ENCODE measurements around the gene LMO7.
A peak's percentile ranks its signal among the peaks of the same experiment; 100 is the strongest.

LMO7 gene

DNA sequence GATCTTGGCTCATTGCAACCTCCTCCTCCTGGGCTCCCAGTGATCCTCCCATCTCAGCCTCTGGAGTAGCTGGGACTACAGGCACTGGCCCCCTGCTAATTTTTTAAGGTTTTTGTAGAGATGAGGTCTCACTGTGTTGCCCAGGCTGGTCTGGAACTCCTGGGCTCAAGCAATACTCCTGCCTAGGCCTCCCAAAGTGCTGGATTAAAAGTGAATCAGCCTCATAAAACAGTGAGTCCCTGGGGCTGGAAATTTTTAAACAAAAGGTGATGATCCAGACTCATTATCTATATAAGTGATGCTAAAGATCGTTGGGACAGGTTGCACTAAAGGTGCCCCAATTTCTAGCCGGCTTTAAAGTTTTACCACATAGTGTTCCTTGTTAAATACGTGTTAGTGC lies 112.7 kb downstream of the LMO7 start:
- no peak for FAIRE-seq

DNA sequence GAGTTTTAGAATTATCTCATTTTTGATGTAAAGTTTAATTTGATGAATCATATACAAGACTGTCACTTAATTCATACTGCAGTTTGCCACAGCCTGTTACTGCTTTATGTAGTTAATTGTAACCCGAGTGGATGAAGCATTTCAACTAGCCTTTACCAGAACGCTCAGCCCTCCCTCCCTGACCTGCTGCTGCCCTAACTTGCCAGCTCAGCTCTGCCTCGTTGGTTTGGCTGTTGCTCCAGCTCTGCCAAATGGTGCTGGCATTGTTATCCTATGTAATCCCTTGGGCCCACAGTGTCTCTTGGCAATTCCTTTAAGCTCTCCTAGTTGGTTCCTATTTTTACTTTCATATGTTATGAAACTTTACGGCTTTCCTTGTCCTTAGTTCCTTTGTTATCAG lies 113.3 kb downstream of the LMO7 start:
- FAIRE-seq = no peak

DNA sequence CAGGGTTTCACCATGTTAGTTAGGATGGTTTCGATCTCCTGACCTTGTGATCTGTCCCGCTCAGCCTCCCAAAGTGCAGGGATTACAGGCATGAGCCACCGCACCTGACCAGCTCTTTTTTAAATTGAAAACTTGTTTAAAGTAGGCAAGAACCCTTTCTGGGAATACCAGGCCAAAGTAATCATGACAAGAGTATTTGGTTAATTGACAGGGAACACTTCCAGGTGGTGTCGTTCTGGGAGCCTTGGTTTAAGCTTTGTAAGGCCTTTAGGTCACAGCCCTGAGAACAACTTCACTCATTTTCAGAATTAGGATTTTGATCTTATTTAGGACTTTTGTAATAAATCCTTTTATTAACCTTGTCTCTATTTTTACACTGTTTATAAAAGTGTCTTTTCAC lies 115.2 kb downstream of the LMO7 start:
- no peak for FAIRE-seq

GRCh38 chr13:75752826-75753225 lies 116.7 kb downstream of the LMO7 start:
- no peak for FAIRE-seq

- no peak for FAIRE-seq
These were observed 118.8 kb downstream of the LMO7 start for GRCh38 chr13:75754936-75755335.

- FAIRE-seq = no peak
These were observed 121.2 kb downstream of the LMO7 start for GRCh38 chr13:75757336-75757735.

- FAIRE-seq = no peak
These were observed 123.4 kb downstream of the LMO7 start for GRCh38 chr13:75759531-75759930.

- FAIRE-seq = peak; percentile 97
These were observed 124.2 kb downstream of the LMO7 start for GRCh38 chr13:75760131-75761021.

GRCh38 chr13:75761369-75761768 lies 125.2 kb downstream of the LMO7 start:
- FAIRE-seq = peak; percentile 87

DNA sequence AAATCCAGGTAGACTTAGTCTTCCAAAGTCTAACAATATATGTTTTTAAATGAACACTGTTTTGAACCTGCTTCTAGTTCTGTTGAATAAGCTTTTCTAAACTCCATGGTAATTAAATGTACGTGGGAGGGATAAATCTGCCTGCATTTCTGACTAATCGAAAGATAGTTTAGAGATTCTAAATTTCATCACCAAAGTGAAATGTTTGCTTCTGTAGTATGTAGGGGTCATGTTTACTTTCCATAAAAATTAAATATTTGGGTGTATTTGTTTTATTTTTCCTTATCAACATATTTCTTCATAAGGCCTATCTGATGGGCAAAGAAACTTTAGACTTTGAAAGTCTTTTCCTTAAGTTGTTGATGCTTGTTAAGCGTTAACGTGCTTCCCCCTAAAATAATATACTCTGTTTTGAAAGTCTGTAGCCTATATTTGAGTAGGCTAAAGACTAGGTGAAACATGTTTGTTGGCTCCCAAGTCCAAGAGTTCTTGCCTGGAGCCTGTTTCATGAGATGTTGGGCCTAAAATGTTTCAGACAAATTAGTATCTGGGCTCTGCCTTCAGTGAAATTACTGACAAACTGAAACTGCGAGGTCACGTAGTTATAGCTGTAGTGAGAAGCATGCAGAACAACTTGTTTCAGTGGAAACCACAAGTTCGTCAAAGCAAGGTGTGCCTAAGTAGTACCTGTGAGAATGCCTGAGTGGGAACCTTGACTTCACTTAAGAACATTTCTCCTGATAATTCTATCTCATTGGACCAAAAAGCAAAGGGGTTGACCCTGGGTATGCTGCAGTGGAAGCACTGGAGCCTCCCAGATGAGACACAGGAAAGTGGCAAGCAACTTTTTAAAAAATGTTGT lies 126.2 kb downstream of the LMO7 start:
- FAIRE-seq = peak; percentile 70

DNA sequence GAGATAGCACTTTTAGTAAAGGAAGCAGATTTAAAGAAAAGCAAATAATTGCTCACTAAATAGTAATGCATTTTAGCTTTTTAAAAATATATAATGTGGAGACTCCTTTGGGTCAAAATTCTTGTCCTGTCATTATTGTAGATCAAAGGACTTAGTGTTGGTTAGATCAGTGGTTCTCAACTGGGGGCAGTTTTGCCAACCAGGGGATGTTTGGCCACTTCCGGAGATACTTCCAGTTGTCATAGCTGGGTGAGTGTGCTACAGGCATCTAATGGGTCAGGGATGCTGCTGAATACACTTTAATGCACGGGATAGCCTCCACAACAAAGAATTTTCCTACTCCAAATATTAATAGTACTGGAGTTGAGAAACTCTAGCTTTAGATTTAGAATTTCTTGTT lies 126.8 kb downstream of the LMO7 start:
- peak; percentile 27 for FAIRE-seq

DNA sequence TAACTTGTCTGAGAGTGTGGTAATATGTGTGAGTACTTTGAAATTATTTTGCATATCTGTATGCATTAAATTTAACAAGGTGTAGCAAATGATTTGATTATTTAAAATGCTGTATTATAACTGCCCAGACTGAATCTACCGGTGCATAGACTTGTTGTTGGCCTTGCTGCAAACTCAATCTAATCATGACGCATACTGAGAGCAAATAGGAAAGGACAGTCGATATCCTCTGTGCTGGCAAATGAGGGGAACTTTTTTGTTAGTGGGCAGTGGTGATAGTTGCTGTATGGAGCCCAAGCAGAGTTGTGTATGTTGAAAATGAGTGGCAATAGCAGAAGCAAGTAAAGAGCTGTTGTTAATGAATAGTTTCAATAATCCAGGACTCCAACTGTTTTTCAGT lies 127.4 kb downstream of the LMO7 start:
- peak; percentile 30 for FAIRE-seq

DNA sequence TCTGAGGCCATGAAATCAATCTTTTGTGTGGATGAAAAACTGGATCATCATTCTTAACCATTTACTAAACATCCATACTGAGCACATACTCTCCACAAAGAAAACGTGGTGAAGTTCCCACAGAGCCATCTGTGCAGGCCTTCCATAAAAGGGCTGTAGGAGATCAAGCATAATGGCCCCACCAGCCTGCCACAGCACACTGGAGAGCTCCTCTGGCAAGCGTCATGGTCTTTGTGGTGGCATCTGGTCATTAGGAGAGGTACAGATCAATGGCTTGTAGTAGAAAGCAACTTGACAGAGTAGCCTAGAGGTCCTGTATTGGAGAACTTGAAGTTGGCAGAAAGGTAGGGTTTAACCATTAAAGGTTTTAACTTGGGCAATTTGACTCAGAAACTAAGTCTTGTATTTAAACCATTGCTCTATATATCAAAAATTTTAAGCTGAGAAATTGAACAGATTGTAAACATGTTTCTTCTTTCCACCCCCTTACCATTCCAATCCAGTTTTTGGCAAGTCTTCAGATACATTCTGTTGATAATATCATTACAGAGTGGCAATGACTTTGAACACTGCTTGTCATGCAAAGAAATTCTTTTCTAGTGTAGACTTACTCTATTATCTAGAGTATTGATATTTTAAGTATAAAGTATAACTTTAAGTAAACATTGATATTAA lies 128.3 kb downstream of the LMO7 start:
- FAIRE-seq = no peak

DNA sequence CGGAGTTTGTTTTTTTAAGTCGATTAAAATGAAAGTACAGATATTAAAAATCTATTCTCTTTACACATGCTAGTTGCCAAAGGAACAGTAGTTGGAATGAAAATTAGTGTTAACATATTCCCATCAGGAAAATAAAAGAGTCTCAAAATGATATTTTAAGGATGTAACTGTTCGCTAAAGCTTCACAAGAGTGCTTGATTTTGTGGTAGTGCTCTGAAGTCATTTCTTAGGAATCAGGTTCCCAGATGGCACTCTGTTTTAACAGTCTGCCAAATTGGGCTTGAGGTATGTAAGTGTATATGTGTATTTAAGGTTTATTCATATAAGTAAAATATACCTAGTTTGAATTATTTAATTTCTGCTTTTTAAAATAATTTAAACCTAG lies 128.8 kb downstream of the LMO7 start:
- FAIRE-seq = peak; percentile 38

- no peak for FAIRE-seq
These were observed 130.5 kb downstream of the LMO7 start for GRCh38 chr13:75766636-75767035.

DNA sequence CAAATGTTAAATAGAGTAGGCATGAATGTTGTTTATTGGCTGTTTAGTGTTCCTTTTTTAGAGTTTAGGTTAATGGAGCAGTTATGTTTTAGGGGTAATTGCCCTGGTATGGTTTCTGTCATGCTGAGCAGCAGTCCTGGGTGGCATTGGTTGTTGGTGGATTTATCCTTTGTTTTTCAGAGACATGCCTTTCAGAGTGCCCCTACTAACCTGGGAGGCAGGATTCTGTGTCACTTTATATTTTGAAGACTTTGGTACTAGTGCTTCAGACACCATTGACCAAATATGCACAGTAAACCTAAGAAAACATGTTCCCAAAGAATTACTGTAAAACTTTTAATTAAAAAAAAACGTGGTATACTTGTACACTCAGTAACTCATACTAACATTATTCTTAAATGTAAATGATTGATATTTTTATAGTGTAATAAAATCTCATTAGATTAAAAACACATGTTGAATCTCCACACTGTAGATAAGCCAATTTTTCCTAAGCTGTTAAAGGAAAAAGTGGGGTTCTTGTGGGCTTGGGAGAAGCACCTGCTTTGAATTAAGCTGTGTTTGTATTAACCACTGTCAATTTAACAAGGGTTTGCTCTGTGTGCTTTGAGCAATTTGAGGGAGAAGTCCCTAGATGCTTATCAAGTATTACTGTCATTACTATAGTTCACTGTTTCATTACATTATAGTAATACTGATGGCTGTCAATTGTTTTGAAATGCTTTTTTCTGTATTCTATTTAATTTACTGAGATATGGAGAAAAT lies 133.2 kb downstream of the LMO7 start:
- FAIRE-seq = peak; percentile 71

DNA sequence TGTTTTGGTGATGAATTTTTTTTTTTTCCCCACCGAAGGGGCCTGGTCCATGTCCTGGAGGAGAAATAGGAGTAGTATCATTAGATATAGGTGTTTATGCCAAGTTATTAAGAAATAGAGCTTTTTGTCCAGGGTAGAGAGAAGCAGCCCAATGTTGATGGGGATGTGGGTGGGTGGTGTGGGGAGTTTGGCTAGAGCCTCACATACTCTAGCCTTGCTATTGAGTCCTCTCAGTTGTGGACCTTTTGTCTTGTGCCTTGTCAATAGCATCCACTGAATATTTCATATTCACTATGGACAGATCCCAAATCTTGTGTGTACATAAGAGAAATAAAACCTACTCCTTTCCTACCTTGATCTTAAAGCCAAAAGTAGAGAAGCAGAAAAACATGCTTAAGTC lies 134.0 kb downstream of the LMO7 start:
- no peak for FAIRE-seq

DNA sequence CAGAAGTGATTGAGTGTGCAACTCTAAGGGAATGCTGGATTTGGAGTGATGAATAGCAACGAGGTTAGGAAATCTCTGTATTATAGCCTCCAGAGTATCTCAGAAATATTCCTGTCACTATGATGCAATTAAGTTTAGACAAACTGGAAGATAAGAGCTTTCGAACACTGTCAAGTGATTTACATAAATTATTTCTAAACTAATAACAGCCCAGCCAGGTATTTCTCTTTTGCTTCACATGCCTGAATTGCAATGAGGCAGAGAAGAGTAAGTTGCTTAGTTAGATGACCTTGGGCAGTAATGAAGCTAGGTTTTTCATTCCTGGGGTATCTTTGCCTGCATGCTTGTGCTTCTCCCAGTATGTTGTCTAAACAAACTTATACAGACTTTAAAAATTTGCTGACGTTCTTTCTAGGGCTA lies 134.5 kb downstream of the LMO7 start:
- FAIRE-seq = peak; percentile 17

DNA sequence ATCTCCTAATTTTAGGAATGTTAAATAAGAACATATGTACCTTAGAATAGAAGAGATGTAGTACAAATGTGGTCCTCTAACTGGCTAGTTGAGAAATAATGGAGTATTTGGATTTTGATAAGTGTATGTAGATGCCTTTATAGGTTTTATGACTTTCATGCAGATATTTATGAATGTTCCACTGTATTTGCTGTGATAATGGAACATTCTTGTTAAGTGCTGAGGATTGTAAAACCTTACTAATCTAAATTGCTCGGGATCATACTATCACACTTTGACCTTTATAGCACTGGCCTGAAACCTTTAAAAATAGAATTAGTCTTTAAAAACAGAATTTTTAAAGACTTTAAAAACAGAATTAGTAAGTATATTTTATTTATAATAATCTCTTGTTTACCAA lies 135.1 kb downstream of the LMO7 start:
- FAIRE-seq = peak; percentile 85

GRCh38 chr13:75771818-75772217 lies 135.7 kb downstream of the LMO7 start:
- no peak for FAIRE-seq

DNA sequence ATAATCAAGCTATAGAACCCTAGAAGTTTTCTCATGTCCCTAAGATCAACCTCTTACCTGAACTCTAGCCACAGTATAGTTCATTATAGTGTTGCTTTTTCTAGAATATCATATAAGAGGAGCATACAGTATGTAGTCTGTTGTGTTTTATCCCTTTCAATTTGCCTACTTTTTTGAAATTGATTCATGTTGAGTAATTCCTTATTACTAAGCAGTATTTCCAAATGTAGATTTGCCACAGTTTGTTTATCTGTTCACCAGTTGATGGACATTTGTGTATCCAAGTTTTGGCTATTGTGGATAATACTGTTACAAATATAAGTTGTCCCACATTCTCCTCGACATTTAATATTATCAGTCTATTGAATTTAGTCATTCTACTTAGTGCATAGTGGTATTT lies 138.0 kb downstream of the LMO7 start:
- no peak for FAIRE-seq

DNA sequence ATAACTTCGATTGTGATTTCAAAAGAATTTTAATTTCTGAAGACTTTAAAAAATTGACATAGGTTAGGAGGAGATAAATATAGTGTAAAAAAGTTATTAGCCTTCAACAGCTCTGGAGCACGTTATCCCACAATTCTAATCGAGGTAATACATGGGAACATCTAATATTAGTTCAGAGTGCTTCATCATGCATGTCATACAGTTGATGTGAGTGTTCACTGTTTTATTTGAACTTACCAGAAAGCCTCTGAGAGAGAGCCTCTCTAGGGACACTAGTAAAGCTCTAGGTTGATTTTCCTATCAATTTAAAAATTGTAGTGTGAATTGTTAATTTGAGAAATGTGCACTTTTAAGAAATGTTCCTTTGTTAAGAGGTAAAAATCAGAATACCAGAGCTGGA lies 140.4 kb downstream of the LMO7 start:
- FAIRE-seq = peak; percentile 88

DNA sequence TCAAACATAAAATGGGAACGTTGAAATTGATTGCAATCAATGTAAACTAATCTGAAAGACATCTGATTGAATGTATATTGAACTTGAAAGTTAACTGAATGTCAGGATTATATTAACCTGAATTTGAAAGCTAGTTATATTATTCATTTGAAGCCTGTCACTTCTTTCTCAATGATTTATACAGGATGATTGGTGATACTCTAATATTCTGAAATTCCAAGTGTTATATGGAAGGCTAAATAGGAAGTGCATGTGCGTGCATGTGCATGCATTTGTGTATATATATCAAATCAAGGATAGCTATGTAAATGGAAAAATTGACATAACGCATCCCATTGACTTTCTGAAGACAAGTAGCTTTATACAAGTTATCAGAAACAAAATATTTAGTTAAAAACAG lies 143.3 kb downstream of the LMO7 start:
- no peak for FAIRE-seq

Measured in islet of Langerhans (tissue), 1 donor.